SW 1271 (cell line): ENCODE measurements around the gene NELL1.
"Not testable (repeated sequence)": the region's sequence is repeated elsewhere in the genome, so short reads cannot be mapped to it uniquely, and the experiment has no call there.

Experiments
- DNase-seq, 2 experiments: peaks; one replicate each; lab custom pipeline; 2025; lab: John Stamatoyannopoulos, UW

NELL1 gene

GRCh38 chr11:21205205-21205604, 535.8 kb downstream of the NELL1 start:
- DNase-seq: no peak

- no peak for DNase-seq
Measured at GRCh38 chr11:21225860-21226259, 556.5 kb downstream of the NELL1 start.

- DNase-seq: no peak
Measured at GRCh38 chr11:21229224-21229623, 559.8 kb downstream of the NELL1 start.

GRCh38 chr11:21250196-21250595, 580.8 kb downstream of the NELL1 start:
- DNase-seq: no peak

- DNase-seq: no peak
Measured at GRCh38 chr11:21254055-21254454, 584.7 kb downstream of the NELL1 start.

- no peak for DNase-seq
Measured at GRCh38 chr11:21254790-21255189, 585.4 kb downstream of the NELL1 start.

GRCh38 chr11:21257461-21257860, 588.1 kb downstream of the NELL1 start:
- DNase-seq: no peak

GRCh38 chr11:21258414-21258813, 589.0 kb downstream of the NELL1 start:
- DNase-seq: no peak

GRCh38 chr11:21260101-21260500, 590.7 kb downstream of the NELL1 start:
- DNase-seq: no peak

- DNase-seq: no peak
Measured at GRCh38 chr11:21262992-21263391, 593.6 kb downstream of the NELL1 start.

GRCh38 chr11:21264125-21264524, 594.7 kb downstream of the NELL1 start:
- no peak for DNase-seq

GRCh38 chr11:21268036-21268435, 598.6 kb downstream of the NELL1 start:
- no peak for DNase-seq

- DNase-seq: not testable (repeated sequence)
Measured at GRCh38 chr11:21272139-21272538, 602.8 kb downstream of the NELL1 start.

GRCh38 chr11:21278840-21279239, 609.5 kb downstream of the NELL1 start:
- no peak for DNase-seq

- no peak for DNase-seq
Measured at GRCh38 chr11:21285104-21285503, 615.7 kb downstream of the NELL1 start.

GRCh38 chr11:21289686-21290085, 620.3 kb downstream of the NELL1 start:
- DNase-seq: no peak

GRCh38 chr11:21295508-21295907, 626.1 kb downstream of the NELL1 start:
- no peak for DNase-seq

GRCh38 chr11:21301981-21302380, 632.6 kb downstream of the NELL1 start:
- DNase-seq: no peak

- no peak for DNase-seq
Measured at GRCh38 chr11:21306739-21307358, 637.5 kb downstream of the NELL1 start.

GRCh38 chr11:21307874-21308273, 638.5 kb downstream of the NELL1 start:
- no peak for DNase-seq

- no peak for DNase-seq
Measured at GRCh38 chr11:21316591-21316990, 647.2 kb downstream of the NELL1 start.

- DNase-seq: no peak
Measured at GRCh38 chr11:21321072-21321471, 651.7 kb downstream of the NELL1 start.

- DNase-seq: no peak
Measured at GRCh38 chr11:21321530-21321929, 652.1 kb downstream of the NELL1 start.

- DNase-seq: no peak
Measured at GRCh38 chr11:21323617-21324016, 654.2 kb downstream of the NELL1 start.

GRCh38 chr11:21343204-21343603, 673.8 kb downstream of the NELL1 start:
- DNase-seq: no peak
